H1 (cell line): Measurements from ENCODE around the gene AGR3. TPM values are rescaled to one million over a fixed set of nuclear protein-coding genes. Genes with fewer than 3 reads are reported as not detected.

Experiments
- SIN3A ChIP-seq, 2 experiments: IDR thresholded peaks in 1 of 2; conservative IDR thresholded peaks in 1 of 2; 2 replicates each; pipeline ENCODE4 v1.6.1; 2011 to 2012; ENCODE audit warnings: low read length in 2 of 2, improper control_type of control experiment in 1 of 2, low read depth in 1 of 2, mild to moderate bottlenecking in 1 of 2
- SIX5 ChIP-seq: IDR thresholded peaks from 2 replicates; pipeline ENCODE4 v1.6.1; 2011; ENCODE audit warnings: mild to moderate bottlenecking, low read depth, low read length
- polyA plus RNA-seq, 7 experiments: library from polyadenylated mRNA; depleted of rRNA in 3 of 7; stranded (reverse) in 5 of 7; unstranded in 2 of 7; fragments of >200 nt in 5 of 7; fragments of 200-250 nt in 2 of 7; gene quantifications; 1 replicate in 5 of 7; 2 replicates in 1 of 7; 4 replicates in 1 of 7; pipeline versions ENCODE4 v1.2.1 to v1.2.3, GENCODE V29; 2011 to 2013; ENCODE audit warnings: missing spikeins in 2 of 7, mixed read lengths in 2 of 7
- total RNA-seq: library from RNA; stranded (reverse); fragmentation: NEBNext Ultra II Directional; extraction: Animal tissue kit (Norgen Biotek cat#: 25700); gene quantifications from 2 replicates; pipeline ENCODE4 v1.2.1, GENCODE V29; 2021

AGR3 gene
- total and polyA plus RNA-seq, 2 of the 8 experiments (the other 6 are each of a cell fraction or from before 2014, with no cell fraction given): not detected

DNA sequence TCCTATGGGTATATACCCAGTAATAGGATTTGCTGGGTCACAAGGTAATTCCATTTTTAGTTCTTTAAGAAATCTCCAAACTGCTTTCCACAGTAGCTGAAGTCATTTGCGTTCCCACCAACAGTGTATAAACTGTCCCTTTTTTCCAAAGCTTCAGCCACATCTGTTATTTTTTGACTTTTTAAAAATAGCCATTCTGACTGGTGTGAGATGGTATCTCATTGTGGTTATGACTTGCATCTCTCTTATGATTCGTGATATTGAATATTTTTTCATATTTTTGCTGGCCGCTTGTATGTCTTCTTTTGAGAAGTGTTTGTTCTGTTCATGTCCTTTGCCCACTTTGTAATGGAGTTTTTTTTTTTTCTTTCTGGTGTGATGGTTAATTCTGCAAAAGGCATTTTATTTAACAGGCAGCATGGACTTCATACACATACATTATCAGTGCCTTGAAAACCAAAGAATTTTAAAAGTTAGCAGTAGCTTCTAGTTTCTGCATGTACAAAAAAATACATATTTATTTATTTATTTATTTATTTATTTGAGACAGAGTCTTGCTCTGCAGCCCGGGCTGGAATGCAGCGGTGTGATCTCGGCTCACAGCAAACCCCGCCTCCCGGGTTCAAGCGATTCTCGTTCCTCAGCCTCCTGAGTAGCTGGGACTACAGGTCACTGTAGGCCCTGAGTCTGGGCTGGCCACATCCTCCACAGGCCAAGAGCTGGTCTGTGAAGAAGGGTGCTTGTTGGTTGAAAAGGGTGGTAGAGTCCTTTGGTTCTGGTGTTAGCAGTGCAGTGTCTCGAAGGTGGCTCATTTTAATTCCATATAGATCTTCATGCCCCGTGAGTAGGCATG is 32.3 kb downstream of the AGR3 start (continued):
- TF ChIP-seq SIN3A (conservative IDR thresholded peaks at IDR 0.05 in 1 of 2, IDR thresholded peaks at IDR 0.05 in 1 of 2; ENCODE audit: low read depth in 1 of 2, low read length in 2 of 2) (no peak), SIX5 (no peak)
